Midbrain (tissue), 1 donor: ENCODE measurements around the gene OPTN.
"Not testable (repeated sequence)": the region's sequence is repeated elsewhere in the genome, so short reads cannot be mapped to it uniquely, and the experiment has no call there.

Experiments used
- DNase-seq: peaks from one replicate; lab custom pipeline; 2025; lab: John Stamatoyannopoulos, UW

OPTN gene

GRCh38 chr10:13120786-13121499 lies 21.0 kb downstream of the OPTN start:
- DNase-seq, result no peak

- DNase-seq, result no peak
These were observed 21.5 kb downstream of the OPTN start for GRCh38 chr10:13121500-13121854.

GRCh38 chr10:13136651-13137050 lies 36.7 kb downstream of the OPTN start:
- DNase-seq, result no peak

GRCh38 chr10:13139150-13139549 lies 39.2 kb downstream of the OPTN start:
- DNase-seq, result no peak

- DNase-seq, result no peak
These were observed 39.7 kb downstream of the OPTN start for GRCh38 chr10:13139676-13140075.

- no peak for DNase-seq
These were observed 40.7 kb downstream of the OPTN start for GRCh38 chr10:13140627-13141190.

GRCh38 chr10:13143766-13144165 lies 43.8 kb downstream of the OPTN start:
- no peak for DNase-seq

GRCh38 chr10:13144814-13145213 lies 44.9 kb downstream of the OPTN start:
- no peak for DNase-seq

GRCh38 chr10:13146379-13146778 lies 46.4 kb downstream of the OPTN start:
- DNase-seq, result no peak

- no peak for DNase-seq
These were observed 47.2 kb downstream of the OPTN start for GRCh38 chr10:13147161-13147560.

- DNase-seq, result no peak
These were observed 52.3 kb downstream of the OPTN start for GRCh38 chr10:13152296-13152695.

- DNase-seq, result not testable (repeated sequence)
These were observed 55.9 kb downstream of the OPTN start for GRCh38 chr10:13155860-13156259.

- no peak for DNase-seq
These were observed 58.4 kb downstream of the OPTN start for GRCh38 chr10:13158401-13158800.

- peak; percentile 99 for DNase-seq
These were observed 61.2 kb downstream of the OPTN start, which contains the start of gene MCM10 for GRCh38 chr10:13160934-13161856. MCM10 (plus strand) TSS chr10:13161558; CDS start chr10:13164203, 2,645 bp downstream.

- no peak for DNase-seq
These were observed 61.9 kb downstream of the OPTN start for GRCh38 chr10:13161857-13162271.

- no peak for DNase-seq
These were observed 63.9 kb downstream of the OPTN start for GRCh38 chr10:13163859-13164258.

- DNase-seq, result no peak
These were observed 65.2 kb downstream of the OPTN start for GRCh38 chr10:13165177-13165576.

- DNase-seq, result no peak
These were observed 67.6 kb downstream of the OPTN start for GRCh38 chr10:13167568-13167967.

GRCh38 chr10:13168781-13169180 lies 68.8 kb downstream of the OPTN start:
- no peak for DNase-seq

GRCh38 chr10:13173616-13174015 lies 73.7 kb downstream of the OPTN start:
- DNase-seq, result no peak

- DNase-seq, result no peak
These were observed 80.8 kb downstream of the OPTN start for GRCh38 chr10:13180788-13181187.

- no peak for DNase-seq
These were observed 82.5 kb downstream of the OPTN start for GRCh38 chr10:13182424-13182823.

GRCh38 chr10:13183625-13184024 lies 83.7 kb downstream of the OPTN start:
- no peak for DNase-seq
